HG02678 (cell line): Measurements from ENCODE around the gene AQP12A.

Source experiments
- ATAC-seq: cut with Tn5 transposase; IDR thresholded peaks from one replicate; pipeline ENCODE4 v1.9.1; 2021; ENCODE audit warnings: mild to moderate bottlenecking, moderate library complexity; ENCODE audit not compliant: unreplicated experiment

The AQP12A gene

GRCh38 chr2:240736281-240737250, 44.9 kb downstream of the AQP12A start:
- ATAC-seq: no peak

GRCh38 chr2:240737512-240737911, 45.8 kb downstream of the AQP12A start:
- ATAC-seq: no peak

- no peak for ATAC-seq
Observed at GRCh38 chr2:240737958-240738357, 46.3 kb downstream of the AQP12A start.

GRCh38 chr2:240739797-240740196, 48.1 kb downstream of the AQP12A start:
- no peak for ATAC-seq

- no peak for ATAC-seq
Observed at GRCh38 chr2:240741091-240741490, 49.4 kb downstream of the AQP12A start.

- ATAC-seq: no peak
Observed at GRCh38 chr2:240742602-240743095, 51.0 kb downstream of the AQP12A start.

GRCh38 chr2:240745456-240745855, 53.8 kb downstream of the AQP12A start:
- no peak for ATAC-seq

- no peak for ATAC-seq
Observed at GRCh38 chr2:240745962-240746361, 54.3 kb downstream of the AQP12A start.

GRCh38 chr2:240746671-240747070, 55.0 kb downstream of the AQP12A start:
- no peak for ATAC-seq

- ATAC-seq: no peak
Observed at GRCh38 chr2:240747256-240747655, 55.6 kb downstream of the AQP12A start.
